ENCODE measurements around the gene VARS2.
"Not testable (repeated sequence)": the region's sequence is repeated elsewhere in the genome, so short reads cannot be mapped to it uniquely, and the experiment has no call there.

Gene VARS2

GRCh38 chr6:30912746-30913520 is 1.1 kb upstream of the VARS2 start:
- TF ChIP-seq JUND (IDR thresholded peaks at IDR 0.05; ENCODE audit: low read depth): no peak
- in situ Hi-C loops (cut with HindIII; ENCODE audit: low pct_unique_long_range_greater_than_20kb, low sequenced_read_pairs): no loop called here
- DNase-seq (ENCODE audit: low read depth in 1 of 2, low spot score in 1 of 2): no peak

GRCh38 chr6:30913721-30914075 is 340 bp upstream of the VARS2 start:
- in situ Hi-C loops (cut with HindIII; ENCODE audit: low pct_unique_long_range_greater_than_20kb, low sequenced_read_pairs): no loop called here
- no peak for DNase-seq (ENCODE audit: low read depth in 1 of 2, low spot score in 1 of 2)
- TF ChIP-seq JUND (IDR thresholded peaks at IDR 0.05; ENCODE audit: low read depth): no peak

GRCh38 chr6:30914854-30915590 is 984 bp downstream of the VARS2 start:
- no peak for TF ChIP-seq JUND (IDR thresholded peaks at IDR 0.05; ENCODE audit: low read depth)
- DNase-seq (ENCODE audit: low read depth in 1 of 2, low spot score in 1 of 2): no peak
- in situ Hi-C loops (cut with HindIII; ENCODE audit: low pct_unique_long_range_greater_than_20kb, low sequenced_read_pairs): no loop called here

GRCh38 chr6:30915591-30915946 is 1.5 kb downstream of the VARS2 start:
- in situ Hi-C loops (cut with HindIII; ENCODE audit: low pct_unique_long_range_greater_than_20kb, low sequenced_read_pairs): no loop called here
- peak; percentile 79 to 82 for DNase-seq (ENCODE audit: low read depth in 1 of 2, low spot score in 1 of 2)
- TF ChIP-seq JUND (IDR thresholded peaks at IDR 0.05; ENCODE audit: low read depth): no peak

GRCh38 chr6:30917041-30917440 is 3.0 kb downstream of the VARS2 start:
- in situ Hi-C loops (cut with HindIII; ENCODE audit: low pct_unique_long_range_greater_than_20kb, low sequenced_read_pairs): no loop called here

GRCh38 chr6:30917487-30917886 is 3.4 kb downstream of the VARS2 start:
- in situ Hi-C loops (cut with HindIII; ENCODE audit: low pct_unique_long_range_greater_than_20kb, low sequenced_read_pairs): no loop called here
- no peak for TF ChIP-seq JUND (IDR thresholded peaks at IDR 0.05; ENCODE audit: low read depth)
- DNase-seq (ENCODE audit: low read depth in 1 of 2, low spot score in 1 of 2): no peak

More at GRCh38 chr6:30917041-30917440, 3.0 kb downstream of the VARS2 start:
- DNase-seq (ENCODE audit: low read depth in 1 of 2, low spot score in 1 of 2): no peak
- no peak for TF ChIP-seq JUND (IDR thresholded peaks at IDR 0.05; ENCODE audit: low read depth)

- no peak for TF ChIP-seq JUND (IDR thresholded peaks at IDR 0.05; ENCODE audit: low read depth)
- in situ Hi-C loops (cut with HindIII; ENCODE audit: low pct_unique_long_range_greater_than_20kb, low sequenced_read_pairs): no loop called here
- no peak for DNase-seq (ENCODE audit: low read depth in 1 of 2, low spot score in 1 of 2)
Observed at GRCh38 chr6:30918670-30919069, 4.6 kb downstream of the VARS2 start.

- in situ Hi-C loops (cut with HindIII; ENCODE audit: low pct_unique_long_range_greater_than_20kb, low sequenced_read_pairs): no loop called here
- TF ChIP-seq JUND (IDR thresholded peaks at IDR 0.05; ENCODE audit: low read depth): no peak
- no peak for DNase-seq (ENCODE audit: low read depth in 1 of 2, low spot score in 1 of 2)
Observed at GRCh38 chr6:30922447-30922852, 8.4 kb downstream of the VARS2 start.

- DNase-seq (ENCODE audit: low read depth in 1 of 2, low spot score in 1 of 2); in situ Hi-C loops (cut with HindIII; ENCODE audit: low pct_unique_long_range_greater_than_20kb, low sequenced_read_pairs): not testable (repeated sequence)
Observed at GRCh38 chr6:30924040-30924627, 10.1 kb downstream of the VARS2 start.

- no peak for DNase-seq (ENCODE audit: low read depth in 1 of 2, low spot score in 1 of 2)
- no peak for TF ChIP-seq JUND (IDR thresholded peaks at IDR 0.05; ENCODE audit: low read depth)
- in situ Hi-C loops (cut with HindIII; ENCODE audit: low pct_unique_long_range_greater_than_20kb, low sequenced_read_pairs): no loop called here
Observed at GRCh38 chr6:30926644-30927043, 12.6 kb downstream of the VARS2 start.

GRCh38 chr6:30927080-30927479 is 13.0 kb downstream of the VARS2 start:
- in situ Hi-C loops (cut with HindIII; ENCODE audit: low pct_unique_long_range_greater_than_20kb, low sequenced_read_pairs); DNase-seq (ENCODE audit: low read depth in 1 of 2, low spot score in 1 of 2): not testable (repeated sequence)

- in situ Hi-C loops (cut with HindIII; ENCODE audit: low pct_unique_long_range_greater_than_20kb, low sequenced_read_pairs): no loop called here
Observed at GRCh38 chr6:30928677-30929076, 14.6 kb downstream of the VARS2 start.

GRCh38 chr6:30930506-30930905 is 16.5 kb downstream of the VARS2 start:
- TF ChIP-seq JUND (IDR thresholded peaks at IDR 0.05; ENCODE audit: low read depth): no peak
- in situ Hi-C loops (cut with HindIII; ENCODE audit: low pct_unique_long_range_greater_than_20kb, low sequenced_read_pairs): no loop called here
- no peak for DNase-seq (ENCODE audit: low read depth in 1 of 2, low spot score in 1 of 2)

More at GRCh38 chr6:30928677-30929076, 14.6 kb downstream of the VARS2 start:
- TF ChIP-seq JUND (IDR thresholded peaks at IDR 0.05; ENCODE audit: low read depth): no peak
- DNase-seq (ENCODE audit: low read depth in 1 of 2, low spot score in 1 of 2): no peak

Measured in T47D (cell line).